ENCODE results near the gene EVC.

EVC gene

DNA sequence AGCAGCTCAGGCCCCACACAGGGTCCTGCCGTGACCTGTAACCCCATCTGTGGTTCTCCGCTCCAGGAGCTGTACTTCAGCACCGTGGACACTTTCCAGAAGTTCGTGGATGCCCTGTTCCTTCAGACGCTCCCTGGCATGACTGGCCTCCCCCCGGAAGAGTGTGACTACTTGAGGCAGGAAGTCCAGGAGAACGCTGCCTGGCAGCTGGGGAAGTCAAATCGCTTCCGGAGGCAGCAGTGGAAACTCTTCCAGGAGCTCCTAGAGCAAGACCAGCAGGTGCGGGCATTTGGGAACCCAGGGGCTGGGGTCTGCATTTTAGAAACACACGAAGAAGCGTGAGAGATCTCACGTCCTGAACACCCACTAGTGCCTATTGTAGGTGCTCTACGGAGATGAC is 72.5 kb downstream of the EVC start:
- no peaks in the 10 kb centered on the region for H3K4me1 ChIP-seq (ENCODE audit: control insufficient read depth, low read depth, low read length)
- H3K27me3 ChIP-seq (ENCODE audit: control insufficient read depth, insufficient read depth, low read length), result no peaks in the 10 kb centered on the region
- no peaks in the 10 kb centered on the region for H3K9me3 ChIP-seq (ENCODE audit: control insufficient read depth, low read depth, low read length)
- no peak overlapping the region for H3K9ac ChIP-seq (ENCODE audit: low read length)
- peaks cover 5% of the 10 kb centered on the region for H3K36me3 ChIP-seq (ENCODE audit: control insufficient read depth, low read depth, low read length)
- H3K4me3 ChIP-seq (ENCODE audit: low read length), result no peak overlapping the region
- H3K27ac ChIP-seq (ENCODE audit: low read length), result no peak overlapping the region

GRCh38 chr4:5784021-5784420 is 73.0 kb downstream of the EVC start:
- peaks cover 7% of the 10 kb centered on the region for H3K36me3 ChIP-seq (ENCODE audit: control insufficient read depth, low read depth, low read length)
- no peaks in the 10 kb centered on the region for H3K4me1 ChIP-seq (ENCODE audit: control insufficient read depth, low read depth, low read length)
- H3K4me3 ChIP-seq (ENCODE audit: low read length), result no peak overlapping the region
- no peaks in the 10 kb centered on the region for H3K9me3 ChIP-seq (ENCODE audit: control insufficient read depth, low read depth, low read length)
- H3K27me3 ChIP-seq (ENCODE audit: control insufficient read depth, insufficient read depth, low read length), result no peaks in the 10 kb centered on the region
- H3K27ac ChIP-seq (ENCODE audit: low read length), result no peak overlapping the region
- no peak overlapping the region for H3K9ac ChIP-seq (ENCODE audit: low read length)

GRCh38 chr4:5784960-5785611 is 74.1 kb downstream of the EVC start:
- no peaks in the 10 kb centered on the region for H3K4me1 ChIP-seq (ENCODE audit: control insufficient read depth, low read depth, low read length)
- no peak overlapping the region for H3K27ac ChIP-seq (ENCODE audit: low read length)
- no peak overlapping the region for H3K9ac ChIP-seq (ENCODE audit: low read length)
- H3K36me3 ChIP-seq (ENCODE audit: control insufficient read depth, low read depth, low read length), result peaks cover 7% of the 10 kb centered on the region
- H3K9me3 ChIP-seq (ENCODE audit: control insufficient read depth, low read depth, low read length), result no peaks in the 10 kb centered on the region
- no peaks in the 10 kb centered on the region for H3K27me3 ChIP-seq (ENCODE audit: control insufficient read depth, insufficient read depth, low read length)
- H3K4me3 ChIP-seq (ENCODE audit: low read length), result no peak overlapping the region

DNA sequence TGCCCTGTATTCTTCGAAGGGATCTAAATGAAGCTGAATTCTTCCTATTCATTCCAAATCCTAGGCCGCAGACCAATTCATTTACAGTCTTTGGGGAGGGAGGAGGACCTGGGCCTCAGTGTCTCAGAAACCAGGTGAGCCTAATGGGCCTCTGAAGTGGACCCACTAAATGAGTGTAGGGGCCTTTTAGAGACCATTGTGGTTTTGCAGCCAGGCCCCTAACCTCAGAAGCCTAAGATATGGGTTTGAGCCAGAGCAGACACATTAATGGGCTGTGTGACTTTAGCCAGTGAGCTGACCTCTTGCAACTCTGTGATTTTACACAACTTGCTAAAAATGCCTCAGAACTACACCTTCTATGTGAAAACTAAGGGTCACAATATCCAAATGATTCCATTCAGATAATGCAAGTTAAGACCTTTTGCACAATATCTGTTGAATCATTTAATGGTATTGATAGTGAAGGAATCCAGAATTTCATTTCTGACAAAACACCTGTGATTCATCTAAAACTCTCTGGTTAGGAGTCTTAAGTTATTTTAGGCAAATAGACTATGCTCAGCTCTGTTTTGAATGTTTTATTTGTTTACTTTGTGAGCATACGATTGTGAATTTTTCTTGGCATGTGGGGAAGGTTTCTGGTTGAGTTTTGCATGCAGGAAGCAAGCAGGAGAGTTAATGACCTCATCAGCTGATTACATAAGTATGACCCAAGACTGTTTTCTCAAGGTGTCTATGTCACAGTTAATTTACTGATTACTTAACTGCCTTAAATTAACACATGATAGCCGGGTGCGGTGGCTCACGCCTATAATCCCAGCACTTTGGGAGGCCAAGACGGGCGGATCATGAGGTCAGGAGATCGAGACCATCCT is 75.0 kb downstream of the EVC start:
- H3K27ac ChIP-seq (ENCODE audit: low read length), result no peak overlapping the region
- peaks cover 7% of the 10 kb centered on the region for H3K36me3 ChIP-seq (ENCODE audit: control insufficient read depth, low read depth, low read length)

GRCh38 chr4:5787311-5787710 is 76.3 kb downstream of the EVC start:
- H3K9me3 ChIP-seq (ENCODE audit: control insufficient read depth, low read depth, low read length), result no peaks in the 10 kb centered on the region
- H3K4me3 ChIP-seq (ENCODE audit: low read length), result no peak overlapping the region
- no peaks in the 10 kb centered on the region for H3K4me1 ChIP-seq (ENCODE audit: control insufficient read depth, low read depth, low read length)
- peaks cover 7% of the 10 kb centered on the region for H3K36me3 ChIP-seq (ENCODE audit: control insufficient read depth, low read depth, low read length)
- H3K9ac ChIP-seq (ENCODE audit: low read length), result no peak overlapping the region
- H3K27ac ChIP-seq (ENCODE audit: low read length), result no peak overlapping the region
- no peaks in the 10 kb centered on the region for H3K27me3 ChIP-seq (ENCODE audit: control insufficient read depth, insufficient read depth, low read length)

More for the DNA sequence above, 75.0 kb downstream of the EVC start:
- Histone ChIP-seq H3K4me1 (ENCODE audit: control insufficient read depth, low read depth, low read length) (no peaks in the 10 kb centered on the region), H3K9ac (ENCODE audit: low read length) (no peak overlapping the region), H3K27me3 (ENCODE audit: control insufficient read depth, insufficient read depth, low read length) (no peaks in the 10 kb centered on the region), H3K4me3 (ENCODE audit: low read length) (no peak overlapping the region), H3K9me3 (ENCODE audit: control insufficient read depth, low read depth, low read length) (no peaks in the 10 kb centered on the region)

- H3K9me3 ChIP-seq (ENCODE audit: control insufficient read depth, low read depth, low read length), result no peaks in the 10 kb centered on the region
- H3K27ac ChIP-seq (ENCODE audit: low read length), result no peak overlapping the region
- H3K9ac ChIP-seq (ENCODE audit: low read length), result no peak overlapping the region
- H3K4me1 ChIP-seq (ENCODE audit: control insufficient read depth, low read depth, low read length), result no peaks in the 10 kb centered on the region
- H3K27me3 ChIP-seq (ENCODE audit: control insufficient read depth, insufficient read depth, low read length), result no peaks in the 10 kb centered on the region
- peaks cover 7% of the 10 kb centered on the region for H3K36me3 ChIP-seq (ENCODE audit: control insufficient read depth, low read depth, low read length)
- H3K4me3 ChIP-seq (ENCODE audit: low read length), result no peak overlapping the region
These were observed 77.1 kb downstream of the EVC start for GRCh38 chr4:5788144-5788543.

- no peak overlapping the region for H3K27ac ChIP-seq (ENCODE audit: low read length)
- H3K4me1 ChIP-seq (ENCODE audit: control insufficient read depth, low read depth, low read length), result no peaks in the 10 kb centered on the region
- no peak overlapping the region for H3K4me3 ChIP-seq (ENCODE audit: low read length)
- H3K9me3 ChIP-seq (ENCODE audit: control insufficient read depth, low read depth, low read length), result no peaks in the 10 kb centered on the region
- peaks cover 7% of the 10 kb centered on the region for H3K36me3 ChIP-seq (ENCODE audit: control insufficient read depth, low read depth, low read length)
- no peak overlapping the region for H3K9ac ChIP-seq (ENCODE audit: low read length)
- no peaks in the 10 kb centered on the region for H3K27me3 ChIP-seq (ENCODE audit: control insufficient read depth, insufficient read depth, low read length)
These were observed 78.1 kb downstream of the EVC start for GRCh38 chr4:5789141-5789540.

GRCh38 chr4:5790546-5790857 is 79.5 kb downstream of the EVC start:
- Histone ChIP-seq H3K4me1 (ENCODE audit: control insufficient read depth, low read depth, low read length) (no peaks in the 10 kb centered on the region), H3K27ac (ENCODE audit: low read length) (no peak overlapping the region), H3K36me3 (ENCODE audit: control insufficient read depth, low read depth, low read length) (peaks cover 7% of the 10 kb centered on the region), H3K9me3 (ENCODE audit: control insufficient read depth, low read depth, low read length) (no peaks in the 10 kb centered on the region), H3K27me3 (ENCODE audit: control insufficient read depth, insufficient read depth, low read length) (no peaks in the 10 kb centered on the region), H3K9ac (ENCODE audit: low read length) (no peak overlapping the region), H3K4me3 (ENCODE audit: low read length) (no peak overlapping the region)

GRCh38 chr4:5791654-5792053 is 80.7 kb downstream of the EVC start:
- Histone ChIP-seq H3K9ac (ENCODE audit: low read length) (no peak overlapping the region), H3K27ac (ENCODE audit: low read length) (no peak overlapping the region), H3K4me1 (ENCODE audit: control insufficient read depth, low read depth, low read length) (no peaks in the 10 kb centered on the region), H3K4me3 (ENCODE audit: low read length) (no peak overlapping the region), H3K9me3 (ENCODE audit: control insufficient read depth, low read depth, low read length) (no peaks in the 10 kb centered on the region), H3K36me3 (ENCODE audit: control insufficient read depth, low read depth, low read length) (peaks cover 7% of the 10 kb centered on the region), H3K27me3 (ENCODE audit: control insufficient read depth, insufficient read depth, low read length) (no peaks in the 10 kb centered on the region)

- H3K36me3 ChIP-seq (ENCODE audit: control insufficient read depth, low read depth, low read length), result peaks cover 1% of the 10 kb centered on the region
- no peaks in the 10 kb centered on the region for H3K27me3 ChIP-seq (ENCODE audit: control insufficient read depth, insufficient read depth, low read length)
- no peak overlapping the region for H3K9ac ChIP-seq (ENCODE audit: low read length)
- no peaks in the 10 kb centered on the region for H3K4me1 ChIP-seq (ENCODE audit: control insufficient read depth, low read depth, low read length)
- no peaks in the 10 kb centered on the region for H3K9me3 ChIP-seq (ENCODE audit: control insufficient read depth, low read depth, low read length)
- H3K27ac ChIP-seq (ENCODE audit: low read length), result no peak overlapping the region
- no peak overlapping the region for H3K4me3 ChIP-seq (ENCODE audit: low read length)
These were observed 82.5 kb downstream of the EVC start for GRCh38 chr4:5793514-5793913.

GRCh38 chr4:5795580-5795979 is 84.6 kb downstream of the EVC start:
- H3K36me3 ChIP-seq (ENCODE audit: control insufficient read depth, low read depth, low read length), result no peaks in the 10 kb centered on the region
- no peak overlapping the region for H3K9ac ChIP-seq (ENCODE audit: low read length)
- H3K27ac ChIP-seq (ENCODE audit: low read length), result no peak overlapping the region
- no peak overlapping the region for H3K4me3 ChIP-seq (ENCODE audit: low read length)
- H3K4me1 ChIP-seq (ENCODE audit: control insufficient read depth, low read depth, low read length), result no peaks in the 10 kb centered on the region
- H3K9me3 ChIP-seq (ENCODE audit: control insufficient read depth, low read depth, low read length), result no peaks in the 10 kb centered on the region
- no peaks in the 10 kb centered on the region for H3K27me3 ChIP-seq (ENCODE audit: control insufficient read depth, insufficient read depth, low read length)

DNA sequence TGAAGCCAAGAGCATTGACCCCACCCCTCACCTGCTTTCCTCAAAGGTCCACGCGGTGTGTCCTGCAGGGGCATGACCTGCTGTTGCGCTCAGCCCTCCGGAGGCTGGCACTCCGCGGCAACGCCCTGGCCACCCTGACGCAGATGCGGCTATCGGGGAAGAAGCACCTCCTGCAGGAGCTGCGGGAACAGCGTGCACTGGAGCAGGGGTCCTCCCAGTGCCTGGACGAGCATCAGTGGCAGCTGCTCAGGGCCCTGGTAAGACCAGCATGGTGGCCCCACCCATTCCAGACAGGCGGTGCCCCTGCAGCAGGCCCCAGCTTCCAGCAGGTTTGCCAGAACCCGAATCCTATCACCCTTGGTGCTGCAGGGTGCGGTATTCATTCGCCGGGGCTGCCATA is 86.0 kb downstream of the EVC start:
- no peak overlapping the region for H3K27ac ChIP-seq (ENCODE audit: low read length)
- no peak overlapping the region for H3K9ac ChIP-seq (ENCODE audit: low read length)
- H3K4me1 ChIP-seq (ENCODE audit: control insufficient read depth, low read depth, low read length), result no peaks in the 10 kb centered on the region
- H3K36me3 ChIP-seq (ENCODE audit: control insufficient read depth, low read depth, low read length), result no peaks in the 10 kb centered on the region
- no peak overlapping the region for H3K4me3 ChIP-seq (ENCODE audit: low read length)
- H3K9me3 ChIP-seq (ENCODE audit: control insufficient read depth, low read depth, low read length), result no peaks in the 10 kb centered on the region
- no peaks in the 10 kb centered on the region for H3K27me3 ChIP-seq (ENCODE audit: control insufficient read depth, insufficient read depth, low read length)

Measured in iPS-18a (cell line).